ENCODE data around the gene MLLT3.

Gene MLLT3

GRCh38 chr9:20292002-20292401 is 330.3 kb downstream of the MLLT3 start:
- no peak for FAIRE-seq
